NCI-H146 treated with DMSO at 0.1 percent for 48 hours (cell line): ENCODE data around the gene HLCS.
"Not testable (repeated sequence)": the region's sequence is repeated elsewhere in the genome, so short reads cannot be mapped to it uniquely, and the experiment has no call there.

Experiments
- DNase-seq: peaks from one replicate; lab custom pipeline; 2025; ENCODE audit not compliant: unreplicated experiment; lab: John Stamatoyannopoulos, UW

HLCS gene

DNA sequence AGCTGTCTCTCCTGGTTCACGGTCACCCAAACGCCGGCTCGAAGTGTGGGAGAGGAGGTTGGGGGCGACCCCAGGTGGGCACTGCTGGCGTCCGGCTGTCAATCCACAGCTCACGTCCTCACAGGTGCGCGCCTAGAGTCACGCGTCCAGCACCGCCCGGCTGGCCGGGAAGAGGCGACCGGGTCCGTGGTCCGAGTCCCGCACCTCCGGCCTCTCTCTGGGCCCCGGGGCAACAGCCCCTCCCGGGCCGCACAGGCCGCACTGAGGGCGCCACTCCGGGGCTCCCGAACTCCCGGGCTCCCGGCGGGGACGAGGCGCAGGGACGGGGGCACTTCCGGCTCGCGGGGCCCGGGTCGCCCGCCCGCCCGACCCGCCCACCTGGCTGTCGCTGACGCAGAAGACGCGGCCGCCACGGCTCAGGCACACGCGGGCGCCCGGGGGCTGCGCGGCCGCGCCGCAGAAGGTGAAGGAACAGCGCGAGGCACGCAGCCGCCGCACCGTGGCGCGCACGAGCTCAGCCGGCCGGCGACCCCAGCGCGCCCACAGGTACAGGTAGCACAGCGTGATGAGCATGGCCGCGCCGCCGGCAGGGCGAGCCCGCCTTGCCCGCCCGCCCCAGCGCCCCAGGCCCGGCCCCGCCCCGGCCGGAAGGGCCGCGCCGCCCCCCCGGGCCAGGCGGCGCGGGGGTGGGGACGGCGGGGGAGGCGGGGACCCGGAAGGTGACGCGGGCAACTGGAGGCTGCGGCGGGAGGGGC lies at the start of gene HLCS:
Gene HLCS (minus strand): TSS at position 604 of the 755 bp plus-strand sequence. CDS start 31 bp downstream, at position 573.
- peak; percentile 43 for DNase-seq

DNA sequence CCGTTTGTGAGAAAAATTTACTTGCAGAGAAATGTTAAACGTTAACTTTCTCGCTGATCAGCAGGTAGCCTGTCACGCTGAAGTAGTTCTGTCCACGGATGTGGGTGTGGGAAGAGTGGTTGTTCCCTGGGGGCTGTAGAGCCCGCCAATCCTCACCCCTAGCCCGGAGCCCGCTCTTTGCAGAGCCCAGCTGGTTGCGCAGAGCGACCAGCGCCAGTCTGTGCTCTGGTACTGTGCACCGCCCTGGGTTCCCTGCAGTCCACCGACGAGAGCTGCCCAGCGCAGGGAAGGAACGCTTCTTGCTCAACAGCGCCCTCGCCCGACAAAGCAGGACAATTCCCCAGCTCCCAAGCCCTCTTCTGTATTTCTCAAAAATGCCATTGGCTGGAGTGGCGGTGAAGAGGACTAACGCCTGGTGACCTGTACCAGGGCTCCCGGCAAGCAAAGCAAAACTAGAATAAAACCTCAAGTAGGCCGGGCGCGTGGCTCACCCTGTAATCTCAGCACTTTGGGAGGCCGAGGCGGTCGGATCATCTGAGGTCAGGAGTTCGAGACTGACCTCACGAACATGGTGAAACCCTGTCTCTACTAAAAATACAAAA lies 43.4 kb upstream of the HLCS start:
- DNase-seq = peak; percentile 78

DNA sequence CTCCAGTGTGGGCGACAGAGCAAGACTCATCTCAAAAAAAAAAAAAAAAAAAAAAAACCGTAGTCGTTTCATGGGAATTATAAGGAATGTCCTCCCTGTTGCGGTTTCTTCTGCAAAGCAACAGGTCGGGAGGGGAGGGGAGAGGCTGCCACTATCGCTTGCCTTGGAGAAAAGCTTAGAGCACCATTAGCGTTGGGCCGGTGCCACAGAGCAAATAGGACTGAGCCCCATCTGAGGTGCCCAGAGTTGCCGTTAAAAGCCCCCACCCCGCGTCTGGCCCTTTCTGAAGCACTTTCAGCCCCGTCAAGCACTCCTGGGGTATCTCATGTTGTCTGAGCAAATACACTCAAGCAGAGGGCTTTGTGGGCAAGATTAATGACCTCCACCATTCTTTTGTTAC lies 42.3 kb upstream of the HLCS start:
- DNase-seq = peak; percentile 89

DNA sequence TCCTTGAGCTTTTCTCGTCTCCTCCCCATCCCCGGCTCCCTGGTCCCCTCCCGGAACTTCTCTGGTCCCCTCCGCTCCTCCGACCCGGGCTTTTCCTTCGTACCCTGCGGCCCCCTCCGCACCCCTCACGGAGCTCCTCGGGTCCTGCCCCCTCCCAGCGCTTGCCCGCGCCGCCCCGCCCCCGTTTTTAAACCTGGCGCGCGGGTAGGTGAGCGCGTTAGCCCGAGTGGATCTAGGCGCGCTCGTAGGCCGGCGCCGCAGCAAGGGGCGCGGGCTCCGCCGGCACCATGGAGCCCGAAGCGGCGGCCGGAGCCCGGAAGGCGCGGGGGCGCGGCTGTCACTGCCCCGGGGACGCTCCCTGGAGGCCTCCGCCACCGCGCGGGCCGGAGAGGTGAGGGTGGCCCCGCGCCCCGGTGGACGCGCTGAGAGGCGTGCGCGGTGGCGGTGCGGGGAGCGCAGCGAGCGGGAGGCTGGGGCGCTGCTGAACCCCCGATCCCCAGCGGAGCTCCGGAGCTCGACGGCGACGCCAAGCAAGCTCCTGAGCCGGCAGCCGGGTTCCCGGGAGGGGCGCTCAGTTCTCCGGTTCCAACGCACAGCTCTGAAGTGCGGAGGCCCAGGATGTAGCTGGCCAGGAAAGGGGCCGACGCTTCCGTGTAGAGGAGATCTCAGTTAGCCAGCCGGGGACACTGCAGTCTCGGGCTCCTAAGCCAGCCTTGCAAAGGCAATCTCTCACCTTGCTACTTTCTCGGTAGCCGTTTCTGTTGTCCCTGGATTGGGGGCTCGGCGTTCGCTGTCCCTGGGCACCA lies 40.2 kb upstream of the HLCS start, which contains the start of gene RIPPLY3:
Gene RIPPLY3 (plus strand): TSS at position 217 of the 806 bp plus-strand sequence. CDS start 71 bp downstream, at position 288.
- DNase-seq = no peak

DNA sequence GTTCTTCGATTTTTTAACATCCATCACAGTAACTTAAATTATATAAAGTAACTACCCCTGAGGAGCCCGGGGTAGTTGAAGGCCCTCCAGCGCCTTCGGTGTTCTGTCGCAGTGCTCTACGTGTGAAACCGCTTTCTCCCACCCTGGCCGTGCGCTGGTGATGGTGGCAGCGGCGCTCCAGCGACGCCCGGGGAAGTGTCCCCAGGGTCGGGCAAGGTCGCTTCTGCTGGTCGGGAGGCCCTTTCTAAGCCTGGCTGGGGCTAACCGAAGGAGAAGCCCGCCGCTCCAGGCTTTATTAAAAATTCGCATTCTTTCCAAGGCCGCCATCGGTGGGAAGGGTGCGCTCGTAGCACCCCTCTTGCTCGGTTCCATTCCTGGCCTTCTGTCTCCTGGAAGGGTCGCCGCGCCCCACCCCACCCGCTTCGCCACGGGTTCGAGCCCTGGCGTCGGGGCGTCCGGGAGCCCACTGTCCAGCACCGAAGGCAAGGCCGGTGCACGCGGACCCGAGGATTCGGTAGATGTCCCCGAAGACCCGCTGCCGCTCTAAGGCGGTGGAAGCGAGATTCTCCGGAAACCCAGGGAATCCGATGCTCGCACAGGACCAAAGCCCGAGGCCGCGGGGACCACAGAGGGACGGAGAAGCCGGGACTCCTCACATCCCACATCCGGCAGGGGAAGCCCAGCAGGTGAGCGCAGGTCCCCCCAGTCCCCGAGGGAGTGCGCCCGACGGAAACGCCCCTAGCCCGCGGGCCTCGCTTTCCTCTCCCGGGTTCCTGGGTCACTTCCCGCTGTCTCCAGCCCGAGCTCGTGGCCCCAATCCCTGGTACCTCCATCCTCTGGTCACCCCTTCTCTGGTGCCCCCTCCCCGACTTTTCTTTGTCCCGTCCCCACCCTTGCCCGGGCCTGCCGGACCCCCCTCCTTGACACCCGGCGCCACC lies 39.3 kb upstream of the HLCS start:
- DNase-seq = no peak

DNA sequence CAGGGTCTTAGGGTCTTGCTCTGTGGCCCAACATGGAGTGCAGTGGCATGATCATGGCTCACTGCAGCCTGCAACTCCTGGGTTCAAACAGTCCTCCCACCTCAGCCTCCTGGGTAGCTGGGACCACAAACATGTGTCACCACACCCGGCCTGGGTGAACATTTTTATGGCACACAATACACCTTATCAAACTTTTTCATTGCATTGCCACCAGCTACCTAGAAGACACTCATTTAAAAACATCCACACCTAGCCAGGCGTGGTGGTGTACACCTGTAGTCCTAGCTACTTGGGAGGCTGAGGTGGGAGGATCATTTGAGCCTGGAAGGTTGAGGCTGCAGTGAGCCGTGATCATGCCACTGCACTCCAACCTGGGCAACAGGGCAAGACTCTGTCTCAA lies 37.4 kb upstream of the HLCS start:
- not testable (repeated sequence) for DNase-seq

DNA sequence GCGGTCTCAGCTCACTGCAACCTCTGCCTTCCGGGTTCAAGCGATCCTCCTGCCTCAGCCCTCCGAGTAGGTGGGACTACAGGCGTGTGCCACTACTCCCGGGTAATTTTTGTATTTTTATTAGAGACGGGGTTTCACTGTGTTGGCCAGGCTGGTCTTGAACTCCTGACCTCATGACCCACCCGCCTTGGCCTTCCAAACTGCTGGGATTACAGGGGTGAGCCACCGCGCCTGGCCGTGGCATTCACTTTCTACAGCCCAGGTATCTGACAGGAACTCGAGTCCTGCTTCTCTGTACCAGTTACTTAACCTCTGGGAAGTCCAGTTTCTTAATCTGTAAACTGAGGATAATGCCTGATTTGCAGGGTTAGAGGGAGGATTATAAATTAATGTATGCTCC lies 36.4 kb upstream of the HLCS start:
- not testable (repeated sequence) for DNase-seq

DNA sequence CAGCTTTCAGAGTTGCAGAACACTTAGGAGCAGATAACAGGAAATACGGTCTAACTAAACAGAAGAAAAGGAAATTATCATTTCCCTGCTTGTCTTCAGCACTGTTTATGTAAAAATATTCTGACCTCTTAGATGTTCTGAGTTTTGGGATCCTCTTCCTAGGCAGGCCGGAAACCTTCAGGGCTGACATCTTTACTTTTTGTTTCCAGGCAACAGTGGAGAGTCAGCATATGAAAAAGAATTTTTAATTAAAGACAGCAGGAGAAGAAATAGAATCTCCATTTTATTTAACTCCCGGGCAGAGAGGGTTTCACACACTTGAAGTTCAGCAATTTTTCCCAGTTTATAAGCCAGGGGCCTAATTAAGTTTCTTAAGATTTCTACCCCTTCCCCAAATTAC lies 35.0 kb upstream of the HLCS start:
- DNase-seq = no peak

DNA sequence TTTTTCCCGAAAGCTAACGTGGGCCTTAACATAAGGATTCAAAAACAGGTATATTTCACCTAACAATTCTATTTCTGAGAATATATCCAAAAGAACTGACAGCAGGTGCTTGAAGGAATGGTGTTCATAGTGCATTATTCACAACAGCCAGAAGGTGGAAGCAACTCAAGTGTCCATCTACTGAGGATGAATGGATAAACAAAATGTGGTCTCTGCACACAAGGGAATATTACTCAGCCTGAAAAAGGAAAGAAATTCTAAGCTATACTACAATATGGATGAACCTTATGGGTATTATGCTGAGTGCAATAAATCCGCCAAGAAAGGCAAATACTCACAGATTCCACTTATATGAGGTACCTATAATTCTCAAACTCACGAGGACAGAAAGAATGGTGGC lies 33.9 kb upstream of the HLCS start:
- DNase-seq = no peak

DNA sequence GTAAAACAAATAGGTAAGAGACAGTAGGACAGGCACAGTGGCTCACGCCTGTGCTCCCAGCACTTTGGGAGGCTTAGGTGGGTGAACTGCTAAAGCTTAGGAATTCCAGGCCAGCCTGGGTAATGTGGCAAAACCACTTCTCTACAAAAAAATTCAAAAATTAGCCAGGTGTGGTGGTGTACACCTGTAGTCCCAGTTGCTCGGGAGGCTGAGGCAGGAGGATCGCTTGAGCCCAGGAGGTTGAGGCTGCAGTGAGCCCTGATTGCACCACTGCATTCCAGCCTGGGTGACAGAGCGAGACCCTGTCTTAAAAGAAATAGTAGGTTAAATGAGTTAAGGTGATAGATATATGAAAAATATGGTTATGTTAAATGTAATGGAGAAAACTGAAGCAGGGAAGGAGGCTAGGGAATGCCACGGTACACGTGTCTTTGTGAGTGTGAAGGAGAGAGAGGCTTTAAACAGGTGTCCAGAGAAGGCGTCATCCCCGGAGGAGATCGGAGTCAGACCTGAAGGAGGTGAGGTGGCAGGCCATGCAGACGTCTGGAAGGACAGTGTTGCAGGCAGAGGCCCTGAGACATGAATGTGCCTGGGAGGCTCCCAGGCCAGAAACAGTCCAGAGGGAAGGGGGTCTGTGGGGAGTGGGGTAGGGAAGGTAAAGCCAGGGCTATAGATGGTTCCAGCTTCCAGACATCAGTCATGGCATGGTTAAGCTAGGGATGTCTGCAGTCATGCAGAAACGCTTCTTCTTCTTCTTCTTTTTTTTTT lies 32.8 kb upstream of the HLCS start:
- no peak for DNase-seq

DNA sequence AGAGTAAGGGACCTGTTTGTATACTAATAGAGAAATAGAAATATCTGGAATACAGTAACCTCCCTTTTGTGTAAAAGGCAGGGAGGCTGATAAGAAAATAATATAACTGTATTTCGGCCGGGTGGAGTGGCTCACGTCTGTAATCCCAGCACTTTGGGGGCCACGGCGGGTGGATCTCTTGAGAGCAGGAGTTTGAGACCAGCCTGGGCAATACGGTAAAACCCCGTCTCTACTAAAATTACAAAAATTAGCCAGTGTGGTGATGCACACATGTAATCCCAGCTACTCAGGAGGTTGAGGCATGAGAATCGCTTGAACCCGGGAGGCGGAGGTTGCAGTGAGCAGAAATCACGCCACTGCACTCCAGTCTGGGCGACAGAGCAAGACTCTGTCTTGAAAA lies 28.8 kb upstream of the HLCS start:
- not testable (repeated sequence) for DNase-seq

DNA sequence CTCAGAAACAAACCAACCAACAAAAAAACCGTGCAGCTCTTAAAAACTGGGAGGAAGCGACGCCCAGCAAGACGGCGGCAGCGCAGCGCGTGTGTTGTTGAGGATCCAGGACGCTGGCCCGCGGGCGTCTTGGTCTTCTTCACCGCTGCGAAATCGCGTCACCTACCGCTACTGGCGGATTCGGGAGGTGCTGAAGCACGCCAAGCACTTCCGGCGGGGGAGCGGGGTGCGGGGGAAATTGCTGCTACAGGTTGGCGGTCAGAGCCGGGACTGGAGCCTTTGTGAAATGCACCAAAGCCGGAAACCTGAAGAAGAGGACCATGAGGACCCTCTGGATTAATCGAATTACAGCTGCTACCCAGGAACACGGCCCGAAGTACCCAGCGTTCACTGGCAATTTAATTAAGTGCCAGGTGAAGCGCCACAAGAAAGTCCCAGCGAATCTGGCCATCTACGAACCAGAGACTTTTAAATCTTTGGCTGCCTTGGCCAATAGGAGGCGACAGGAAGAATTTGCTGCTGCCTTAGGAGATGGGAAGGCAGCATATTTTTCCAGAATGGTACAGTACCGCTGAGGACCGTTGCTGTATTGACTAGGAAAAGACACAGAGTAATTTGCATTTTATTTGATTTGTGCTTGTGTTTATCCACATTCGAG lies 28.2 kb upstream of the HLCS start:
- no peak for DNase-seq

DNA sequence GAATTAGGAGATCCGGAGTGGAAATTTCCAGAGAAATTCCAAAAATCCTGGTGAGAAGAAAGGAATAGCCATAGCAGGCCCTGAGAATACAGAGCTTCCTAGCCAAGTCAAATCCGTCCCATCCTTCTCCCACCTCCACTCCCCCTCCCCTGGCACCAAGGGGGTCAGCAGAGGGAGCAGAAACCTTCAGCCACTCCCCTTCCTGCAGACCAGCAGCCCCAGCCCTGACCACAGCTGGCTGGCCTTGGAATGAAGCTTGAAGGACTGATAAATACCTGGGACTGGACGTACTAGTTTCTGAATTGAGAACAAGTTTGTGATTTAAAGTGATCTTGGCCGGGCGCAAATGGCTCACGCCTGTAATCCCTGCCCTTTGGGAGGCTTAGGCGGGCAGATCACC lies 26.2 kb upstream of the HLCS start:
- no peak for DNase-seq

DNA sequence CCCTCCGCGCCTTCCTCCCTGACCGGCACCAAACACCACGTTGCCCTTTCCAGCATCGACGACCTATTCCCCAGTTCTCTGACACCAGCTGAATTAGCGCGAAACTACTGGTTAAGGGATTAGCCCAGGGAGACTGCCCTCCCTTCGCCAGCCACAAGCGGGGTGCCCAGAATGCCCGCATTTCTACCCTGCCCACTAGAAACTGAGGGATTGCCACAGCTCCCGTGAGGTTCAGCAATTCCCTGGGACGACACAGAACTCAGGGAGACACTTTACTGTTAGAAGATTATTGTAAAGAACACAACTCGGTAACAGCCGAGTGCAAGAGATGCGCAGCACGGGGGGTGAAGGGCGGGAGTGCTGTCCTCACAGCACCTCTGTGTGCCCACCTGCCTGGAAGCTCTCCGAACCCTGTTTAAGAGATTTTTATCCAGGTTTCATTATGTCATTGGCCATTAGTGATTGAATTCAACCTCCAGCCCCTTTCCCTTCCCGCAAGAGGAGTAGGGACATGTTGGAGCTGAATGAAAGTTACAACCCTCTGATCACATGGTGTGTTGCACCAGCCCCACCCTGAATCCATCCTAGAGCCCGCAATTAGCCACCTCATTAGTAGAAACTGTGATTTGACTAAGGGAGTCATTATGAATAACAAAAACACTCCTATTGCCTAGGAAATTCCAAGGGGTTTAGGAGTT lies 24.2 kb upstream of the HLCS start:
- DNase-seq = peak; percentile 57

DNA sequence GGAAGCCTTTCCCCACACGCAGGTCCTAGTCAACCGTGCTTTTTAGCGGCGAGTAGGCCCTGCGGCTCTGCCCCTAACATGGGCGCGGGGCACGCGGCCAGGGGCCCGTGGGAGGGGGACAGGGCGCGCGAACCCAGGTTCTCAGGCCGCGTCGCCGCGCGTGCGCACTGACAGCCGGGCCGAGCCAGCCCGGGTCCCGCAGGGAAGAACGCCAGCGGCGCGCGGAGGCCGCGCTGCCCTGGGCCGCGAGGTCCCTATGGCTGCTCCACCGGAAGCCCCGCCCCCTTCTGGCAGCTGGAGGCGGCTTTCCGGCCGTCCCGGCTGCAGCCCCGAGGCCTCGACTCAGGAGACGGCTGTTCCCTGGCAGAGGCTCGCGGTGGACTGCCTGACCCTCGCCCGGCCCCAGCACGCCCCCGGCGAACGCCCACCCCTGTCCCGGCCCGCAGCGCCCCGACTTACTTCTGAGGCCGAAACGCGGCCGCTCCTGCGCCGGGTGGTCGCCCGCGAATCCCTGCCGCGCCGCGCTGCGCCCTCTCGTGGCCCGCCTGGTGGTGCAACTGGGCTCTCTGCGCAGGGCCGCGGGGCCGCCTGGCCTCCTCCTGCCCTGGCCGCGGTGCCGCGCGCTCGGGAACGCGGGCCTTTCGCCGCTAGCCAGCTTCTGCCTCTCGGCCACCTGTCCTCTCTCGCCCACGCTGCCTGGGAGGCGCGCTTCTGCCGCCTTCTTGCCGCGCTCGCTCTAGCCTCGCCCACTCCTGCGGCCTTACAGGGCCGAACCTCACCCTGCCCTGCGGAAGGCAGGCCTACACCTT lies 23.4 kb upstream of the HLCS start:
- DNase-seq = peak; percentile 81

DNA sequence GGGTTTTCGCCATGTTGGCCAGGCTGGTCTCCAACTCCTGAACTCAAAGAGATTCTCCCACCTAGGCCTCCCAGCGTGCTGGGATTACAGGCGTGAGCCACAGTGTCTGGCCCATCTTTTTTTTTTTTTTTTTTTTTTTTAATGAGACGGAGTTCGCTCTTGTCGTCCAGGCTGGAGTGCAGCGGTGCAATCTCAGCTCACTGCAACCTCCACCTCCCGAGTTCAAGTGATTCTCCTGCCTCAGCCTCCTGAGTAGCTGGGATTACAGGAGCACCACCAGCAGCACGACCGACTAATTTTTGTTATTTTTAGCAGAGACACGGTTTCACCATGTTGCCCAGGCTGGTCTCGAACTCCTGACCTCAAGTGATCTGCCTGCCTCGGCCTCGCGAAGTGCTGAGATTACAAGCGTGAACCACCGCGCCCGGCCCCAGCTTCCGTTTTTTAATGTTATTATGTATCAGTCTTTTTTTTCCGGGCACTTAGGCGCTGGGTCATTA lies 22.8 kb upstream of the HLCS start:
- DNase-seq = not testable (repeated sequence)

DNA sequence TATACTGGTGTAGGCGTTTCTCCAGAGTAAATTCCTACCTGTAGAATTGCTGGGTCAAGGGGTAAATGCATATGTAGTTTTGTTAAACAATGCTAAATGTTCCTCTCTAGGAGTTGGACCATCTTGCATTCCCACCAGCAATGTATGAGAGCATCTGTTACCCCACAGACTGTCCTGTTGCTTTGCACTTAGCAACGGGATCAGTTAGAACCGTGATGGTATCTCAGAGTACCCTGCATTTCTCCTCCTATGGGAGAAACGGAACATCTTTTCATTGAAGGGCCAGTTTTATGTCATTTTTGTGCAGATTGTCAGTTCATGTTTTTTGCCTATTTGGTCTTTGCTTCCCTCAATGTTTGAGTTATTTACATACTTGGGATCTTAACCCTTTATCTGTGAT lies 22.1 kb upstream of the HLCS start:
- no peak for DNase-seq

DNA sequence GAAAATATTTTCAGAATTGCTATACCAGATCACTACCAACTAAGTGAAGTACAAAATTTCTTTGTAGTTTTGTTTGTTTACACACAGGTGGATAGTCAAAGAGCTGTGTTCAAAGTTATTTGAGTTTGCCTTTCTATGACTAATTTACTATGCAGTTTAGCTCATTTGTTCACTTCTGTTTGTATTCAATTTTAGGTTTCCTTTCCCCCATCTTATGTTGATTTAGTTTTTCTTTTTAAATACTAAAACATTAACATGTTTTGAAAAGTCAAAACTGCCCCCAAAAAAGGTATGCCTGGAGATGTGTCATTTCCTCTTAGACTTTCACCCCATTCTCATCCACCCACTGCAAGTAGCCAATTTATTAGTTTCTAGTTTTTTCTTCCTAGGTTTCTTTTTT lies 21.4 kb upstream of the HLCS start:
- DNase-seq = no peak
